GM21390 (cell line): Measurements from ENCODE around the gene JSRP1.

Experiments used
- ATAC-seq: cut with Tn5 transposase; IDR thresholded peaks from one replicate; pipeline ENCODE4 v1.9.1; 2021; ENCODE audit not compliant: unreplicated experiment

Gene JSRP1

GRCh38 chr19:2247433-2248101, 8.7 kb downstream of the JSRP1 start:
- ATAC-seq = no peak

- no peak for ATAC-seq
Observed at GRCh38 chr19:2246801-2247361, 9.3 kb downstream of the JSRP1 start.

- ATAC-seq = no peak
Observed at GRCh38 chr19:2246014-2246620, 10.1 kb downstream of the JSRP1 start.

- no peak for ATAC-seq
Observed at GRCh38 chr19:2245273-2245672, 10.9 kb downstream of the JSRP1 start.

- ATAC-seq = no peak
Observed at GRCh38 chr19:2244486-2244885, 11.7 kb downstream of the JSRP1 start.

- ATAC-seq = no peak
Observed at GRCh38 chr19:2244125-2244411, 12.1 kb downstream of the JSRP1 start.

GRCh38 chr19:2243274-2244124, 12.7 kb downstream of the JSRP1 start:
- ATAC-seq = no peak

- ATAC-seq = no peak
Observed at GRCh38 chr19:2242816-2243215, 13.4 kb downstream of the JSRP1 start.

- ATAC-seq = no peak
Observed at GRCh38 chr19:2242092-2242537, 14.1 kb downstream of the JSRP1 start.

GRCh38 chr19:2240881-2241760, 15.1 kb downstream of the JSRP1 start:
- ATAC-seq = no peak

- no peak for ATAC-seq
Observed at GRCh38 chr19:2239771-2240770, 16.1 kb downstream of the JSRP1 start.

GRCh38 chr19:2239173-2239572, 17.0 kb downstream of the JSRP1 start:
- ATAC-seq = no peak

GRCh38 chr19:2237869-2238153, 18.4 kb downstream of the JSRP1 start:
- no peak for ATAC-seq

GRCh38 chr19:2237051-2237868, 19.0 kb downstream of the JSRP1 start:
- no peak for ATAC-seq

GRCh38 chr19:2236314-2237050, 19.7 kb downstream of the JSRP1 start, which contains the start of the genes PLEKHJ1 and SF3A2:
TSS of gene PLEKHJ1 (minus strand) at chr19:2236329. CDS start at chr19:2236248, 81 bp downstream.
TSS of gene SF3A2 (plus strand) at chr19:2236824. CDS start at chr19:2243419, 6,595 bp downstream.
- ATAC-seq = peak; percentile 56

- ATAC-seq = no peak
Observed at GRCh38 chr19:2236064-2236313, 20.2 kb downstream of the JSRP1 start.

GRCh38 chr19:2235381-2236063, 20.7 kb downstream of the JSRP1 start:
- peak; percentile 13 for ATAC-seq

- no peak for ATAC-seq
Observed at GRCh38 chr19:2234996-2235380, 21.2 kb downstream of the JSRP1 start.
